ENCODE data around the gene DOCK10.

DOCK10 gene

GRCh38 chr2:225065882-225066281 is 23.6 kb upstream of the DOCK10 start:
- no peak for TF ChIP-seq GLIS3 (CRISPR knock-in tag; IDR thresholded peaks at IDR 0.05)
- no peak for TF ChIP-seq TCF4 (CRISPR knock-in tag; IDR thresholded peaks at IDR 0.05; ENCODE audit: borderline replicate concordance)
- TF ChIP-seq TSHZ2 (CRISPR knock-in tag; IDR thresholded peaks at IDR 0.05): no peak
- no peak for TF ChIP-seq ZFP30 (CRISPR knock-in tag; IDR thresholded peaks at IDR 0.05)
- TF ChIP-seq RARB (CRISPR knock-in tag; IDR thresholded peaks at IDR 0.05): no peak
- no peak for TF ChIP-seq TOX (CRISPR knock-in tag; IDR thresholded peaks at IDR 0.05; ENCODE audit: borderline replicate concordance)
- no peak for TF ChIP-seq ISL1 (CRISPR knock-in tag; IDR thresholded peaks at IDR 0.05)
- no peak for TF ChIP-seq POU6F1 (CRISPR knock-in tag; IDR thresholded peaks at IDR 0.05; ENCODE audit: borderline replicate concordance, low read depth)
- no peak for TF ChIP-seq ZFP3 (CRISPR knock-in tag; IDR thresholded peaks at IDR 0.05)

GRCh38 chr2:225064928-225065327 is 22.7 kb upstream of the DOCK10 start:
- ATAC-seq: no peak
- no peak for TF ChIP-seq OSR1 (CRISPR knock-in tag; IDR thresholded peaks at IDR 0.05)
- no peak for TF ChIP-seq CREB5 (CRISPR knock-in tag; IDR thresholded peaks at IDR 0.05; ENCODE audit: low read depth)
- no peak for TF ChIP-seq TOX (CRISPR knock-in tag; IDR thresholded peaks at IDR 0.05; ENCODE audit: borderline replicate concordance)
- TF ChIP-seq ESRRG (CRISPR knock-in tag; IDR thresholded peaks at IDR 0.05): no peak
- no peak for TF ChIP-seq POU6F1 (CRISPR knock-in tag; IDR thresholded peaks at IDR 0.05; ENCODE audit: borderline replicate concordance, low read depth)
- TF ChIP-seq CSDC2 (CRISPR knock-in tag; IDR thresholded peaks at IDR 0.05): no peak
- TF ChIP-seq SNAI2 (CRISPR knock-in tag; IDR thresholded peaks at IDR 0.05): no peak
- no peak for TF ChIP-seq GLIS3 (CRISPR knock-in tag; IDR thresholded peaks at IDR 0.05)
- TF ChIP-seq TCF4 (CRISPR knock-in tag; IDR thresholded peaks at IDR 0.05; ENCODE audit: borderline replicate concordance): no peak
- TF ChIP-seq ZFP3 (CRISPR knock-in tag; IDR thresholded peaks at IDR 0.05): no peak
- no peak for TF ChIP-seq ZC3H10 (CRISPR knock-in tag; IDR thresholded peaks at IDR 0.05)
- no peak for TF ChIP-seq BACH2 (CRISPR knock-in tag; IDR thresholded peaks at IDR 0.05; ENCODE audit: borderline replicate concordance)
- TF ChIP-seq RARB (CRISPR knock-in tag; IDR thresholded peaks at IDR 0.05): no peak
- TF ChIP-seq ZFP30 (CRISPR knock-in tag; IDR thresholded peaks at IDR 0.05): no peak
- TF ChIP-seq ISL1 (CRISPR knock-in tag; IDR thresholded peaks at IDR 0.05): no peak

More at GRCh38 chr2:225065882-225066281, 23.6 kb upstream of the DOCK10 start:
- ATAC-seq: no peak

DNA sequence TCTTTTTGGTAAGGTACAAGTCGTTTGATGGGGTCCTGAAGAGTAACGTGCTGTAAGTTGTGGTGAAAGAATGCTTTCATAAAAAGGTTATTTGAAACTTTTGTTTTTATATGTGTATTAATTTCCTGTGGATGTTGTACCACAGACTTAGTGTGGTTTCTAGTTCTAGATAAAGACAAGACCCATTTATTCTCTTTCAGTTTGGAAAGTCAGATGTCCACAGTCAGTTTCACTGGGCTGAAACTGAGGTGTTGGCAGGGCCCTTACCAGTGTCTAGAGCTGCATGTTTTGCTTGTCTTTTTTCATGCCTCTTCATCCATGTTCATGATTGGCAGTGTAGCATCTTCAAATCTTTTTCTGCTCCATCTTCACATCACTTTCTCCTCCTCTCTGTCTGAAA is 22.1 kb upstream of the DOCK10 start:
- TF ChIP-seq, protein P1, sequence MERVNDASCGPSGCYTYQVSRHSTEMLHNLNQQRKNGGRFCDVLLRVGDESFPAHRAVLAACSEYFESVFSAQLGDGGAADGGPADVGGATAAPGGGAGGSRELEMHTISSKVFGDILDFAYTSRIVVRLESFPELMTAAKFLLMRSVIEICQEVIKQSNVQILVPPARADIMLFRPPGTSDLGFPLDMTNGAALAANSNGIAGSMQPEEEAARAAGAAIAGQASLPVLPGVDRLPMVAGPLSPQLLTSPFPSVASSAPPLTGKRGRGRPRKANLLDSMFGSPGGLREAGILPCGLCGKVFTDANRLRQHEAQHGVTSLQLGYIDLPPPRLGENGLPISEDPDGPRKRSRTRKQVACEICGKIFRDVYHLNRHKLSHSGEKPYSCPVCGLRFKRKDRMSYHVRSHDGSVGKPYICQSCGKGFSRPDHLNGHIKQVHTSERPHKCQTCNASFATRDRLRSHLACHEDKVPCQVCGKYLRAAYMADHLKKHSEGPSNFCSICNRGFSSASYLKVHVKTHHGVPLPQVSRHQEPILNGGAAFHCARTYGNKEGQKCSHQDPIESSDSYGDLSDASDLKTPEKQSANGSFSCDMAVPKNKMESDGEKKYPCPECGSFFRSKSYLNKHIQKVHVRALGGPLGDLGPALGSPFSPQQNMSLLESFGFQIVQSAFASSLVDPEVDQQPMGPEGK (CRISPR knock-in tag; IDR thresholded peaks at IDR 0.05; ENCODE audit: borderline replicate concordance): no peak
- TF ChIP-seq TCF4 (CRISPR knock-in tag; IDR thresholded peaks at IDR 0.05; ENCODE audit: borderline replicate concordance) (no peak), GLIS3 (CRISPR knock-in tag; IDR thresholded peaks at IDR 0.05) (no peak), ZNF8 (CRISPR knock-in tag; IDR thresholded peaks at IDR 0.05) (no peak), CREB5 (CRISPR knock-in tag; IDR thresholded peaks at IDR 0.05; ENCODE audit: low read depth) (no peak), ZFP30 (CRISPR knock-in tag; IDR thresholded peaks at IDR 0.05) (no peak), ZFP3 (CRISPR knock-in tag; IDR thresholded peaks at IDR 0.05) (no peak), ZC3H10 (CRISPR knock-in tag; IDR thresholded peaks at IDR 0.05) (no peak), OSR1 (CRISPR knock-in tag; IDR thresholded peaks at IDR 0.05) (no peak), TOX (CRISPR knock-in tag; IDR thresholded peaks at IDR 0.05; ENCODE audit: borderline replicate concordance) (no peak), ISL1 (CRISPR knock-in tag; IDR thresholded peaks at IDR 0.05) (no peak), SNAI2 (CRISPR knock-in tag; IDR thresholded peaks at IDR 0.05) (no peak), ARNTL (CRISPR knock-in tag; IDR thresholded peaks at IDR 0.05; ENCODE audit: borderline replicate concordance, low read depth) (no peak)
- no peak for ATAC-seq
